Measurements from ENCODE around the gene NEDD4L. TPM values are rescaled to one million over a fixed set of nuclear protein-coding genes. Genes with fewer than 3 reads are reported as not detected.

The NEDD4L gene
- total and polyA plus RNA-seq, 12 donors = 17.8 to 110 (median 37.6) TPM

- intact Hi-C loops (cut with DNase I) = loop anchor here in 1 of 2 donors (2.0 kb wide), 1 partner anchor 75 kb away; no protein-coding TSS in a partner anchor
- no peaks in the 10 kb centered on the region for H3K9me3 ChIP-seq (replicated peaks in 1 of 3)
- 3% methylated on average over 28 to 33 of the region's 33 CpGs for WGBS, 4 donors
- H3K36me3 ChIP-seq (replicated peaks in 1 of 2) = no peaks in the 10 kb centered on the region
- H3K27me3 ChIP-seq = no peaks in the 10 kb centered on the region
- peak overlapping the region in 4 of 5 donors; percentile 62 to 92 (median 88) for H3K27ac ChIP-seq
- DNase-seq = peak; percentile 60 to 81 (median 64)
- peak overlapping the region; percentile 37 to 95 (median 87) for H3K4me3 ChIP-seq
- peaks cover 20 to 28% of the 10 kb centered on the region in 2 donors for H3K4me1 ChIP-seq (replicated peaks in 1 of 2)
- TF ChIP-seq, protein P1, sequence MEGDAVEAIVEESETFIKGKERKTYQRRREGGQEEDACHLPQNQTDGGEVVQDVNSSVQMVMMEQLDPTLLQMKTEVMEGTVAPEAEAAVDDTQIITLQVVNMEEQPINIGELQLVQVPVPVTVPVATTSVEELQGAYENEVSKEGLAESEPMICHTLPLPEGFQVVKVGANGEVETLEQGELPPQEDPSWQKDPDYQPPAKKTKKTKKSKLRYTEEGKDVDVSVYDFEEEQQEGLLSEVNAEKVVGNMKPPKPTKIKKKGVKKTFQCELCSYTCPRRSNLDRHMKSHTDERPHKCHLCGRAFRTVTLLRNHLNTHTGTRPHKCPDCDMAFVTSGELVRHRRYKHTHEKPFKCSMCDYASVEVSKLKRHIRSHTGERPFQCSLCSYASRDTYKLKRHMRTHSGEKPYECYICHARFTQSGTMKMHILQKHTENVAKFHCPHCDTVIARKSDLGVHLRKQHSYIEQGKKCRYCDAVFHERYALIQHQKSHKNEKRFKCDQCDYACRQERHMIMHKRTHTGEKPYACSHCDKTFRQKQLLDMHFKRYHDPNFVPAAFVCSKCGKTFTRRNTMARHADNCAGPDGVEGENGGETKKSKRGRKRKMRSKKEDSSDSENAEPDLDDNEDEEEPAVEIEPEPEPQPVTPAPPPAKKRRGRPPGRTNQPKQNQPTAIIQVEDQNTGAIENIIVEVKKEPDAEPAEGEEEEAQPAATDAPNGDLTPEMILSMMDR (IDR thresholded peaks at IDR 0.05) = no peak
- peak in 1 of 2 donors; percentile 61 for TF ChIP-seq POLR2A (IDR thresholded peaks at IDR 0.05)
These were observed 1.4 kb downstream of the NEDD4L start for GRCh38 chr18:58045242-58046092.

DNA sequence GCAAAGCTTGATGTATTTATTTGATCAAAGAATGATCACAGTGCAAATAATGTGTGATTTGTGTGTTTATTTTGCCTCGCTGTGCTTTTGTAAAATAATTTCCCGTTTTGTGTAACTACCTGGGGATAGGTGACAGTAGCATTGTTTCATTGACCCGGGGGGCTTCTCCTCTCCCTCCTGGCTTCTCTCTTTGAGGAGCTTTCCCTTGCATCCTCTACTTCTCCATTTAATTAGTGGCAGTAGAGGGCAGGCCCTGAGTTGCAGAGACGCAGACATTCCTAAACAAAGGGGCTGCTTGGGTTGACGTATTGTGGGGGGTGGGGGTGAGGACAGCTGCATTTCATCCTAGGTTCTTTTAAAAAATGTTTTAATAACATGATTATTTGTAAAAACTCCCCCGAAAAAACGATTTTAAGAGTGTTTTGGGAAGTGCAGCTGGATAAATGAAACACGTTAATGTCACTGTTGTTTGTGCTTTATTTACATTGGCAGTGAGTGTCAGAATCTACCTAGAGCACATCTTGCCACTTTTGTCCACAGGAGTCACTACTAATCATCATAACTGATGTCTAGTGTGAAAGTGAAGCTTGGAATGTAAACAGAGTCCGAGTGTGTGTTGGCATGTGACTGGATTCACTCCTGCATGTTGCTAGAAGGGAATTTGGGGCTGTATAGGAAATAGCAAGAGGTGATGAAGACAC is 2.2 kb downstream of the NEDD4L start:
- H3K4me1 ChIP-seq (replicated peaks in 1 of 2) = peaks cover 20 to 29% of the 10 kb centered on the region in 2 donors
- WGBS, 4 donors = 27 to 37% (median 34%) methylated on average over 9 of the region's 9 CpGs
- peak overlapping the region in 2 of 4 donors; percentile 93 to 95 for H3K4me3 ChIP-seq
- no peak for TF ChIP-seq POLR2A (IDR thresholded peaks at IDR 0.05)
- TF ChIP-seq, protein P1 (IDR thresholded peaks at IDR 0.05) = peak in 1 of 6 experiments; percentile 14
- H3K36me3 ChIP-seq (replicated peaks in 1 of 2) = no peaks in the 10 kb centered on the region
- H3K27me3 ChIP-seq = no peaks in the 10 kb centered on the region
- intact Hi-C loops (cut with DNase I) = no loop called here
- no peaks in the 10 kb centered on the region for H3K9me3 ChIP-seq (replicated peaks in 1 of 3)
- no peak for DNase-seq
- H3K27ac ChIP-seq = peak overlapping the region in 4 of 5 donors; percentile 62 to 92 (median 88)

GRCh38 chr18:58046794-58047555 is 2.9 kb downstream of the NEDD4L start:
- Histone ChIP-seq H3K27ac (peak overlapping the region in 3 of 5 donors; percentile 86 to 92 (median 89)), H3K4me3 (peak overlapping the region in 1 of 4 donors; percentile 95), H3K4me1 (replicated peaks in 1 of 2) (peaks cover 20 to 36% of the 10 kb centered on the region in 2 donors), H3K27me3 (no peaks in the 10 kb centered on the region), H3K36me3 (replicated peaks in 1 of 2) (no peaks in the 10 kb centered on the region), H3K9me3 (replicated peaks in 1 of 3) (no peaks in the 10 kb centered on the region)
- DNase-seq = peak in 1 of 7 donors; percentile 25
- TF ChIP-seq POLR2A (IDR thresholded peaks at IDR 0.05) = peak in 1 of 2 donors; percentile 18
- TF ChIP-seq, protein P1 (IDR thresholded peaks at IDR 0.05) = no peak
- 60 to 79% (median 66%) methylated on average over 12 of the region's 12 CpGs for WGBS, 4 donors
- intact Hi-C loops (cut with DNase I) = no loop called here

Measured in adrenal gland (tissue), 12 donors.